ENCODE measurements around the gene CCR5AS.

Gene CCR5AS

GRCh38 chr3:46419816-46420215 is 12.9 kb upstream of the CCR5AS start:
- no peak for DNase-seq (ENCODE audit: low spot score)
- Histone ChIP-seq H3K27ac (no peak overlapping the region), H3K4me3 (no peak overlapping the region), H3K36me3 (no peaks in the 10 kb centered on the region), H3K27me3 (replicated peaks; ENCODE audit: insufficient read depth) (no peaks in the 10 kb centered on the region), H3K4me1 (replicated peaks) (no peaks in the 10 kb centered on the region), H3K9me3 (no peaks in the 10 kb centered on the region)
- TF ChIP-seq POLR2A (IDR thresholded peaks at IDR 0.05) (no peak), POLR2AphosphoS5 (IDR thresholded peaks at IDR 0.05) (no peak), CTCF (IDR thresholded peaks at IDR 0.05) (no peak)
- intact Hi-C loops (cut with DNase I) = no loop called here
- WGBS = 94% methylated on average over 4 of the region's 4 CpGs

- Histone ChIP-seq H3K4me1 (replicated peaks) (no peaks in the 10 kb centered on the region), H3K27me3 (replicated peaks; ENCODE audit: insufficient read depth) (no peaks in the 10 kb centered on the region), H3K4me3 (no peak overlapping the region), H3K27ac (no peak overlapping the region), H3K9me3 (no peaks in the 10 kb centered on the region), H3K36me3 (no peaks in the 10 kb centered on the region)
- no peak for TF ChIP-seq POLR2AphosphoS5 (IDR thresholded peaks at IDR 0.05)
- TF ChIP-seq CTCF (IDR thresholded peaks at IDR 0.05) = no peak
- TF ChIP-seq POLR2A (IDR thresholded peaks at IDR 0.05) = no peak
- WGBS = 85% methylated on average over 9 of the region's 9 CpGs
- no peak for DNase-seq (ENCODE audit: low spot score)
- intact Hi-C loops (cut with DNase I) = no loop called here
These were observed 11.2 kb upstream of the CCR5AS start for GRCh38 chr3:46417841-46418611.

GRCh38 chr3:46416811-46417510 is 10.1 kb upstream of the CCR5AS start:
- no peaks in the 10 kb centered on the region for H3K27me3 ChIP-seq (replicated peaks; ENCODE audit: insufficient read depth)
- H3K27ac ChIP-seq = no peak overlapping the region
- DNase-seq (ENCODE audit: low spot score) = no peak
- H3K4me1 ChIP-seq (replicated peaks) = no peaks in the 10 kb centered on the region
- H3K9me3 ChIP-seq = no peaks in the 10 kb centered on the region
- H3K4me3 ChIP-seq = no peak overlapping the region
- 75% methylated on average over 7 of the region's 7 CpGs for WGBS
- no peaks in the 10 kb centered on the region for H3K36me3 ChIP-seq
- no peak for TF ChIP-seq CTCF (IDR thresholded peaks at IDR 0.05)
- intact Hi-C loops (cut with DNase I) = no loop called here

GRCh38 chr3:46416125-46416810 is 9.4 kb upstream of the CCR5AS start:
- H3K27me3 ChIP-seq (replicated peaks; ENCODE audit: insufficient read depth) = no peaks in the 10 kb centered on the region
- H3K4me1 ChIP-seq (replicated peaks) = no peaks in the 10 kb centered on the region
- DNase-seq (ENCODE audit: low spot score) = no peak
- intact Hi-C loops (cut with DNase I) = no loop called here
- 36% methylated on average over 10 of the region's 10 CpGs for WGBS
- TF ChIP-seq POLR2AphosphoS5 (IDR thresholded peaks at IDR 0.05) (no peak), CTCF (IDR thresholded peaks at IDR 0.05) (no peak), POLR2A (IDR thresholded peaks at IDR 0.05) (no peak)
- no peaks in the 10 kb centered on the region for H3K9me3 ChIP-seq
- no peaks in the 10 kb centered on the region for H3K36me3 ChIP-seq
- no peak overlapping the region for H3K4me3 ChIP-seq
- H3K27ac ChIP-seq = no peak overlapping the region

Data from prostate gland (tissue), 2 donors.